H1 (cell line): ENCODE data around the gene SPIRE1.

Experiments
- CTCF ChIP-seq, 3 experiments: IDR thresholded peaks; 1 replicate in 2 of 3; 2 replicates in 1 of 3; pipeline versions ENCODE4 v1.5.1 to v1.6.1; 2011; ENCODE audit warnings: low read length in 3 of 3, mild to moderate bottlenecking in 3 of 3, inconsistent platforms in 2 of 3, low read depth in 1 of 3, moderate library complexity in 1 of 3; ENCODE audit not compliant: insufficient read depth in 1 of 3; ENCODE audit errors: control extremely low read depth in 1 of 3
- E2F6 ChIP-seq: IDR thresholded peaks from 2 replicates; pipeline ENCODE4 v1.6.1; 2012; ENCODE audit warnings: inconsistent platforms
- EP300 ChIP-seq, 2 experiments: IDR thresholded peaks; 1 replicate in 1 of 2; 2 replicates in 1 of 2; pipeline ENCODE4 v1.6.1; 2011 to 2012; ENCODE audit warnings: low read depth in 2 of 2, low read length in 2 of 2, mild to moderate bottlenecking in 2 of 2, borderline replicate concordance in 1 of 2, inconsistent platforms in 1 of 2, moderate library complexity in 1 of 2
- GABPA ChIP-seq: IDR thresholded peaks from 2 replicates; pipeline ENCODE4 v1.6.1; 2011; ENCODE audit warnings: mild to moderate bottlenecking, low read length, moderate library complexity, borderline replicate concordance; ENCODE audit not compliant: insufficient read depth
- POLR2A ChIP-seq, 2 experiments: IDR thresholded peaks; 1 replicate in 1 of 2; 2 replicates in 1 of 2; pipeline ENCODE4 v1.6.1; 2011; ENCODE audit warnings: low read depth in 2 of 2, low read length in 2 of 2, mild to moderate bottlenecking in 2 of 2; ENCODE audit errors: control extremely low read depth in 1 of 2
- POLR2AphosphoS5 ChIP-seq: IDR thresholded peaks from 2 replicates; pipeline ENCODE4 v1.6.1; 2011; ENCODE audit warnings: low read depth, low read length
- RAD21 ChIP-seq, 2 experiments: IDR thresholded peaks in 1 of 2; conservative IDR thresholded peaks in 1 of 2; 2 replicates each; pipeline ENCODE4 v1.6.1; 2011; ENCODE audit warnings: low read depth in 2 of 2, low read length in 2 of 2, improper control_type of control experiment in 1 of 2, inconsistent platforms in 1 of 2, mild to moderate bottlenecking in 1 of 2, moderate library complexity in 1 of 2
- SIX5 ChIP-seq: IDR thresholded peaks from 2 replicates; pipeline ENCODE4 v1.6.1; 2011; ENCODE audit warnings: mild to moderate bottlenecking, low read depth, low read length
- SP1 ChIP-seq: IDR thresholded peaks from 2 replicates; pipeline ENCODE4 v1.6.1; 2011; ENCODE audit warnings: low read depth, low read length

- no peak for TF ChIP-seq POLR2A (IDR thresholded peaks at IDR 0.05; ENCODE audit: control extremely low read depth in 1 of 2, low read depth in 2 of 2, low read length in 2 of 2)
- TF ChIP-seq POLR2AphosphoS5 = no peak
- TF ChIP-seq CTCF (IDR thresholded peaks at IDR 0.05; ENCODE audit: control extremely low read depth in 1 of 3, insufficient read depth in 1 of 3, low read depth in 1 of 3, low read length in 3 of 3) = no peak
- TF ChIP-seq GABPA = no peak
- peak in 1 of 2 experiments; percentile 16; a peak in 1 of 4 replicates for TF ChIP-seq RAD21 (IDR thresholded peaks at IDR 0.05 in 1 of 2, conservative IDR thresholded peaks at IDR 0.05 in 1 of 2; ENCODE audit: low read depth in 2 of 2, low read length in 2 of 2)
- no peak for TF ChIP-seq EP300 (IDR thresholded peaks at IDR 0.05; ENCODE audit: borderline replicate concordance in 1 of 2, low read depth in 2 of 2, low read length in 2 of 2)
- no peak for TF ChIP-seq SIX5
- TF ChIP-seq SP1 = no peak
- no peak for TF ChIP-seq E2F6
Observed at GRCh38 chr18:12686100-12686499, 28.2 kb upstream of the SPIRE1 start.
